K562 (cell line): Measurements from ENCODE around the gene WDR27. TPM values are rescaled to one million over a fixed set of nuclear protein-coding genes. Genes with fewer than 3 reads are reported as not detected.

ENCODE experiments used
- ATAC-seq: fragments of 200-7000 bp; cut with Tn5 transposase; 3 replicates; pipeline ENCODE4 v1.9.1; 2020; ENCODE audit warnings: moderate library complexity
- BruUV-seq: library from RNA; stranded (reverse); fragments of 400-500 nt; replicated peaks from 2 replicates; lab custom pipeline; 2021; lab: Mats Ljungman, UMichigan
- CTCF ChIA-PET: fragments of 300-600 bp; formaldehyde crosslinking; extraction: SDS; loops from one replicate; lab custom pipeline; 2021; ENCODE audit warnings: low intra/inter-chr PET ratio; lab: Yijun Ruan, JAX
- POLR2A ChIA-PET: fragments of 300-600, 350-650 bp; sonication (Branson Sonifier 250); formaldehyde crosslinking; extraction: SDS; loops from one replicate; lab custom pipeline; 2021; ENCODE audit warnings: antibody characterized with exemption, inconsistent platforms; lab: Yijun Ruan, JAX
- DNase-seq, 4 experiments: peaks; one replicate each; pipeline versions ENCODE4 v3.0.0 to v3.0.0-alpha.2; 2011 to 2018; ENCODE audit warnings: low spot score in 3 of 4, mixed read lengths in 3 of 4; ENCODE audit errors: extremely low read depth in 1 of 4
- FAIRE-seq: peaks from 2 replicates; lab custom pipeline; 2011; peaks lifted over from hg19 to GRCh38; lab: Jason Lieb, UNC
- H2AFZ ChIP-seq: 2 replicates; pipeline ENCODE4 v1.6.0; 2011; ENCODE audit warnings: low read depth, low read length, control low read depth, inconsistent platforms
- H3K27ac ChIP-seq: fragments of 200-600 bp; 3 replicates; pipeline ENCODE4 v1.8.0; 2011; ENCODE audit warnings: low read depth, mild to moderate bottlenecking, control low read depth, inconsistent platforms, low read length, moderate library complexity, mixed read lengths; ENCODE audit errors: extremely low read depth
- H3K27me3 ChIP-seq, 2 experiments: fragments of 300-600 bp in 1 of 2; 2 replicates in 1 of 2; 3 replicates in 1 of 2; pipeline versions ENCODE4 v1.6.0 to v1.8.0; 2011; ENCODE audit warnings: inconsistent platforms in 2 of 2, low read length in 2 of 2, mild to moderate bottlenecking in 1 of 2, mixed read lengths in 1 of 2, moderate library complexity in 1 of 2; ENCODE audit not compliant: control insufficient read depth in 2 of 2, insufficient read depth in 2 of 2
- H3K36me3 ChIP-seq: fragments of 300-600 bp; 3 replicates; pipeline ENCODE4 v1.8.0; 2011; ENCODE audit warnings: mild to moderate bottlenecking, low read length, inconsistent platforms; ENCODE audit not compliant: control insufficient read depth, insufficient read depth
- H3K4me1 ChIP-seq, 2 experiments: fragments of 200-600 bp in 1 of 2; replicated peaks in 1 of 2; 2 replicates in 1 of 2; 3 replicates in 1 of 2; pipeline versions ENCODE4 v1.5.1 to v1.8.0; 2011; ENCODE audit warnings: inconsistent platforms in 2 of 2, low read length in 2 of 2, mild to moderate bottlenecking in 1 of 2, mixed read lengths in 1 of 2, moderate library complexity in 1 of 2; ENCODE audit not compliant: control insufficient read depth in 2 of 2, insufficient read depth in 2 of 2
- H3K4me2 ChIP-seq: 2 replicates; pipeline ENCODE4 v1.6.1; 2011; ENCODE audit warnings: low read length, control low read depth, inconsistent platforms, mixed read lengths; ENCODE audit not compliant: insufficient read depth
- H3K4me3 ChIP-seq: fragments of 200-600 bp; sonication (generic), shearing (Covaris generic); 2 replicates; pipeline ENCODE4 v1.5.1; 2016; ENCODE audit warnings: control low read depth, inconsistent platforms
- H3K79me2 ChIP-seq: fragments of 200-600 bp; 3 replicates; pipeline ENCODE4 v1.8.0; 2011; ENCODE audit warnings: low read length, inconsistent platforms; ENCODE audit not compliant: control insufficient read depth, insufficient read depth
- H3K9ac ChIP-seq, 2 experiments: 2 replicates each; pipeline versions ENCODE4 v1.6.0 to v1.6.1; 2011; ENCODE audit warnings: low read depth in 2 of 2, low read length in 2 of 2, control low read depth in 1 of 2, inconsistent platforms in 1 of 2, mild to moderate bottlenecking in 1 of 2, mixed read lengths in 1 of 2; ENCODE audit not compliant: insufficient read depth in 1 of 2
- H3K9me1 ChIP-seq: one replicate; pipeline ENCODE4 v1.6.0; 2011; ENCODE audit warnings: inconsistent platforms, mild to moderate bottlenecking, low read length, moderate library complexity; ENCODE audit not compliant: control insufficient read depth, insufficient read depth
- H3K9me3 ChIP-seq: replicated peaks from 2 replicates; pipeline ENCODE4 v1.5.1; 2011; ENCODE audit warnings: low read depth, low read length, inconsistent platforms; ENCODE audit not compliant: control insufficient read depth, insufficient read depth
- H4K20me1 ChIP-seq: replicated peaks from 2 replicates; pipeline ENCODE4 v1.6.1; 2011; ENCODE audit warnings: low read length, inconsistent platforms, mixed read lengths; ENCODE audit not compliant: control insufficient read depth, insufficient read depth
- C11orf30 ChIP-seq: fragments of 450-650 bp; IDR thresholded peaks from 2 replicates; pipeline ENCODE4 v1.6.1; 2016; ENCODE audit warnings: low read depth, mild to moderate bottlenecking
- COPS2 ChIP-seq: fragments of 450-650 bp; conservative IDR thresholded peaks from 2 replicates; pipeline ENCODE4 v1.6.1; 2016; ENCODE audit warnings: mild to moderate bottlenecking, moderate library complexity
- ELF4 ChIP-seq: fragments of 450-650 bp; formaldehyde crosslinking; IDR thresholded peaks from 2 replicates; pipeline ENCODE4 v1.4.0; 2022; ENCODE audit warnings: missing genetic modification characterization
- FOXA3 ChIP-seq, 2 experiments: fragments of 450-650 bp in 1 of 2; sonication (generic) in 1 of 2; formaldehyde crosslinking; IDR thresholded peaks in 1 of 2; conservative IDR thresholded peaks in 1 of 2; 2 replicates each; pipeline versions ENCODE4 v1.4.0 to v1.8.0; 2020 to 2022; ENCODE audit warnings: mild to moderate bottlenecking in 2 of 2, missing genetic modification reagents in 1 of 2
- GATAD2A ChIP-seq: fragments of 450-650 bp; IDR thresholded peaks from 2 replicates; pipeline ENCODE4 v1.6.1; 2017
- GTF2E2 ChIP-seq: fragments of 200-800 bp; sonication (Bioruptor generic); IDR thresholded peaks from 2 replicates; pipeline ENCODE4 v1.6.1; 2016; ENCODE audit warnings: missing genetic modification characterization, missing compliant biosample characterization
- HCFC1 ChIP-seq: IDR thresholded peaks from 2 replicates; pipeline ENCODE4 v1.6.1; 2012; ENCODE audit warnings: low read depth, low read length, improper control_type of control experiment
- MCM5 ChIP-seq: fragments of 450-650 bp; IDR thresholded peaks from 2 replicates; pipeline ENCODE4 v1.6.1; 2016; ENCODE audit warnings: low read depth
- PHF8 ChIP-seq: fragments of 200-600 bp; sonication (generic); IDR thresholded peaks from 2 replicates; pipeline ENCODE4 v1.6.1; 2012; ENCODE audit warnings: mixed run types, mild to moderate bottlenecking, inconsistent platforms, low read length, moderate library complexity, borderline replicate concordance
- PML ChIP-seq: IDR thresholded peaks from 2 replicates; pipeline ENCODE4 v1.6.1; 2012; ENCODE audit warnings: low read length, inconsistent platforms
- RBFOX2 ChIP-seq: fragments of 200-400 bp; formaldehyde crosslinking; IDR thresholded peaks from 2 replicates; pipeline ENCODE4 v1.6.1; 2017; ENCODE audit warnings: low read depth, mild to moderate bottlenecking, low read length, moderate library complexity
- ZBTB17 ChIP-seq: fragments of 450-650 bp; formaldehyde crosslinking; IDR thresholded peaks from 2 replicates; pipeline ENCODE4 v1.4.0; 2020; ENCODE audit warnings: mild to moderate bottlenecking
- ZNF561 ChIP-seq: fragments of 450-650 bp; formaldehyde crosslinking; conservative IDR thresholded peaks from 2 replicates; pipeline ENCODE4 v1.4.0; 2020; ENCODE audit warnings: mild to moderate bottlenecking, moderate library complexity
- WGBS: fragments of 100-300 bp; shearing (Covaris generic); methylation state at CpG from one replicate; pipeline ENCODE4 v1.1.6; 2016; ENCODE audit warnings: low coverage, mixed read lengths; ENCODE audit not compliant: insufficient coverage; ENCODE audit errors: missing lambda C conversion rate; 5-methylcytosine and 5-hydroxymethylcytosine counted together
- in situ Hi-C: fragments of 300-500 bp; cut with MboI; formaldehyde crosslinking; loops from 4 replicates; pipeline ENCODE4 v1.15.0; 2018; ENCODE audit warnings: inconsistent platforms, mixed read lengths
- intact Hi-C: fragments of 100-400 bp; cut with micrococcal nuclease; formaldehyde crosslinking; loops from 2 replicates; pipeline ENCODE4 v1.14.2; 2022
- polyA plus RNA-seq, 8 experiments: library from polyadenylated mRNA; depleted of rRNA in 4 of 8; stranded (reverse) in 5 of 8; unstranded in 3 of 8; fragments of >200 nt; fragmentation: Nextera tagmentation in 2 of 8; fragmentation: Illumina TruSeq in 1 of 8; extraction: Ambion mirVana in 2 of 8; extraction: Trizol in 1 of 8; gene quantifications; 2 replicates each; pipeline versions ENCODE4 v1.2.1 to v1.2.3, GENCODE V29; 2011 to 2014; ENCODE audit warnings: inconsistent platforms in 1 of 8, missing spikeins in 1 of 8
- total RNA-seq, 7 experiments: library from RNA; depleted of rRNA in 6 of 7; stranded (reverse); fragments of >200 nt in 6 of 7; fragmentation: Illumina TruSeq in 2 of 7; extraction: Trizol in 2 of 7; gene quantifications; 2 replicates each; pipeline versions ENCODE4 v1.2.1 to v1.2.3, GENCODE V29; 2011 to 2021; ENCODE audit warnings: low replicate concordance in 1 of 7

WDR27 gene
- total and polyA plus RNA-seq, 9 of the 15 experiments (the other 6 are each of a cell fraction or from before 2014, with no cell fraction given) = 4.3 to 77.2 (median 22.7) TPM

- intact Hi-C loops = no loop called here
- in situ Hi-C loops = no loop called here
- 77% methylated on average over 21 of the region's 22 CpGs for WGBS
- no peak overlapping the region for H3K4me2 ChIP-seq
- ATAC-seq (no peak), DNase-seq (peak in 1 of 4 experiments; percentile 1), FAIRE-seq (no peak)
- no peaks in the 10 kb centered on the region for H3K36me3 ChIP-seq
- no peak overlapping the region for H3K27ac ChIP-seq
- H3K4me3 ChIP-seq = no peak overlapping the region
- POLR2A ChIA-PET = no interaction called here
- no peaks in the 10 kb centered on the region for H3K27me3 ChIP-seq
- H2AFZ ChIP-seq = no peak overlapping the region
- CTCF ChIA-PET = no interaction called here
- H3K4me1 ChIP-seq = no peaks in the 10 kb centered on the region
- TF ChIP-seq C11orf30 = no peak
- TF ChIP-seq PML = no peak
- no peak for TF ChIP-seq ZBTB17 (CRISPR knock-in tag)
- no peak for TF ChIP-seq ELF4 (CRISPR knock-in tag)
- no peak for TF ChIP-seq GTF2E2 (tag)
- no peaks in the 10 kb centered on the region for H4K20me1 ChIP-seq
- peaks cover 3% of the 10 kb centered on the region for H3K9me3 ChIP-seq
- H3K9ac ChIP-seq = no peak overlapping the region
- no peaks in the 10 kb centered on the region for H3K9me1 ChIP-seq
- H3K79me2 ChIP-seq = no peaks in the 10 kb centered on the region
- no TSS peak for BruUV-seq
These were observed 77.9 kb downstream of the WDR27 start for GRCh38 chr6:169623975-169624374.

- no peaks in the 10 kb centered on the region for H3K9me1 ChIP-seq
- H3K4me1 ChIP-seq = no peaks in the 10 kb centered on the region
- no peaks in the 10 kb centered on the region for H4K20me1 ChIP-seq
- intact Hi-C loops = no loop called here
- H3K9ac ChIP-seq = no peak overlapping the region
- BruUV-seq = no TSS peak
- H3K27ac ChIP-seq = no peak overlapping the region
- H3K36me3 ChIP-seq = no peaks in the 10 kb centered on the region
- ChIA-PET POLR2A (interaction anchor here (0.7 kb wide), 1 partner anchor 374 kb away, joined by 3 read pairs; no protein-coding TSS in a partner anchor), CTCF (interaction anchor here (0.6 kb wide), 1 partner anchor 210 kb away, joined by 3 read pairs; no protein-coding TSS in a partner anchor)
- H3K4me2 ChIP-seq = no peak overlapping the region
- FAIRE-seq (no peak), ATAC-seq (no peak), DNase-seq (no peak)
- no peaks in the 10 kb centered on the region for H3K79me2 ChIP-seq
- no peak overlapping the region for H2AFZ ChIP-seq
- no peak overlapping the region for H3K4me3 ChIP-seq
- peaks cover 3% of the 10 kb centered on the region for H3K9me3 ChIP-seq
- in situ Hi-C loops = no loop called here
- WGBS = 60% methylated on average over 7 of the region's 7 CpGs
- no peaks in the 10 kb centered on the region for H3K27me3 ChIP-seq
- no peak for TF ChIP-seq COPS2
- TF ChIP-seq MCM5 = no peak
- no peak for TF ChIP-seq RBFOX2
- TF ChIP-seq ZNF561 (CRISPR knock-in tag) = no peak
- TF ChIP-seq HCFC1 = no peak
- TF ChIP-seq GATAD2A = no peak
- no peak for TF ChIP-seq PHF8
- TF ChIP-seq FOXA3 (CRISPR knock-in tag; conservative IDR thresholded peaks at IDR 0.05 in 1 of 2, IDR thresholded peaks at IDR 0.05 in 1 of 2) = no peak
These were observed 78.5 kb downstream of the WDR27 start for GRCh38 chr6:169623343-169623742.
